Caco-2 (cell line): ENCODE results near the gene CTNNAL1. TPM values are rescaled to one million over a fixed set of nuclear protein-coding genes. Genes with fewer than 3 reads are reported as not detected.

Experiments used
- BruUV-seq: library from RNA; stranded (reverse); fragments of 400-500 nt; replicated peaks from 2 replicates; lab custom pipeline; 2021; lab: Mats Ljungman, UMichigan
- CTCF ChIA-PET: fragments of 300-600 bp; sonication (Branson Sonifier 250); formaldehyde crosslinking; loops from one replicate; lab custom pipeline; 2022; ENCODE audit warnings: antibody characterized with exemption; lab: Charles Lee
- POLR2A ChIA-PET: fragments of 300-600 bp; sonication (Branson Sonifier 250); formaldehyde crosslinking; loops from one replicate; lab custom pipeline; 2022; ENCODE audit warnings: antibody characterized with exemption; lab: Charles Lee
- DNase-seq, 2 experiments: peaks; one replicate each; pipeline versions ENCODE4 v3.0.0 to v3.0.0-alpha.2; 2020 to 2022
- H3K27me3 ChIP-seq: replicated peaks from 2 replicates; pipeline ENCODE4 v1.6.0; 2011; ENCODE audit warnings: low read length; ENCODE audit not compliant: control insufficient read depth, insufficient read depth
- H3K36me3 ChIP-seq: 2 replicates; pipeline ENCODE4 v1.5.1; 2011; ENCODE audit warnings: low read length; ENCODE audit not compliant: control insufficient read depth, insufficient read depth
- H3K4me1 ChIP-seq: fragments of 250-450 bp; sonication (Bioruptor Pico); 2 replicates; pipeline ENCODE4 v1.5.1; 2020; ENCODE audit warnings: mild to moderate bottlenecking
- H3K4me3 ChIP-seq: 2 replicates; pipeline ENCODE4 v1.5.1; 2011; ENCODE audit warnings: low read depth, mild to moderate bottlenecking, control low read depth, low read length
- H3K9me3 ChIP-seq: fragments of 250-450 bp; sonication (Bioruptor Pico); 2 replicates; pipeline ENCODE4 v1.5.1; 2020; ENCODE audit warnings: mild to moderate bottlenecking, moderate library complexity
- H3K27ac Mint-ChIP-seq: one replicate; pipeline ENCODE4 v1.8.0; 2022; ENCODE audit warnings: mixed read lengths; ENCODE audit not compliant: unreplicated experiment
- H3K27me3 Mint-ChIP-seq: one replicate; pipeline ENCODE4 v1.8.0; 2022; ENCODE audit warnings: mixed read lengths; ENCODE audit not compliant: insufficient read depth, unreplicated experiment
- H3K36me3 Mint-ChIP-seq: one replicate; pipeline ENCODE4 v1.8.0; 2022; ENCODE audit warnings: mild to moderate bottlenecking, mixed read lengths; ENCODE audit not compliant: insufficient read depth, unreplicated experiment
- H3K4me1 Mint-ChIP-seq: one replicate; pipeline ENCODE4 v1.8.0; 2022; ENCODE audit warnings: low read depth, mixed read lengths; ENCODE audit not compliant: unreplicated experiment
- H3K4me3 Mint-ChIP-seq: one replicate; pipeline ENCODE4 v1.8.0; 2022; ENCODE audit warnings: mild to moderate bottlenecking, moderate library complexity, mixed read lengths; ENCODE audit not compliant: unreplicated experiment
- H3K9me3 Mint-ChIP-seq: one replicate; pipeline ENCODE4 v1.8.0; 2022; ENCODE audit warnings: mixed read lengths; ENCODE audit not compliant: unreplicated experiment
- CTCF ChIP-seq, 2 experiments: fragments of 200-600 bp in 1 of 2; IDR thresholded peaks; 1 replicate in 1 of 2; 2 replicates in 1 of 2; pipeline versions ENCODE4 v1.5.1 to v1.8.0; 2011 to 2022; ENCODE audit warnings: antibody characterized with exemption in 1 of 2, control low read depth in 1 of 2, inconsistent platforms in 1 of 2, low read depth in 1 of 2, low read length in 1 of 2, mild to moderate bottlenecking in 1 of 2, moderate library complexity in 1 of 2; ENCODE audit not compliant: insufficient read depth in 1 of 2, severe bottlenecking in 1 of 2, unreplicated experiment in 1 of 2
- intact Hi-C: fragments of 100-400 bp; cut with micrococcal nuclease; formaldehyde crosslinking; loops from one replicate; pipeline ENCODE4 v1.10.0; 2022; ENCODE audit not compliant: unreplicated experiment
- total RNA-seq: library from RNA; stranded (reverse); gene quantifications from 2 replicates; pipeline ENCODE4 v1.2.3, GENCODE V29; 2022

The CTNNAL1 gene
- total RNA-seq, 1 experiment from 2014 or later: 107 TPM

- BruUV-seq: no TSS peak
- POLR2A ChIA-PET: no interaction called here
These were observed 59.2 kb downstream of the CTNNAL1 start for GRCh38 chr9:108953983-108954574.

GRCh38 chr9:108951578-108951977 is 61.7 kb downstream of the CTNNAL1 start:
- peaks cover under 1% of the 10 kb centered on the region for H3K4me1 Mint-ChIP-seq
- H3K27me3 Mint-ChIP-seq: no peaks in the 10 kb centered on the region
- no peak overlapping the region for H3K27ac Mint-ChIP-seq
- ChIA-PET POLR2A (no interaction called here), CTCF (no interaction called here)
- Histone ChIP-seq H3K4me3 (no peak overlapping the region), H3K27me3 (no peaks in the 10 kb centered on the region), H3K9me3 (no peaks in the 10 kb centered on the region), H3K36me3 (no peaks in the 10 kb centered on the region; the same call in 1 of the 2 replicates), H3K4me1 (no peaks in the 10 kb centered on the region)
- no peak for DNase-seq
- H3K4me3 Mint-ChIP-seq: no peak overlapping the region
- no peak for TF ChIP-seq CTCF (IDR thresholded peaks at IDR 0.05; ENCODE audit: insufficient read depth in 1 of 2, low read depth in 1 of 2, low read length in 1 of 2, severe bottlenecking in 1 of 2, unreplicated experiment in 1 of 2)
- no peaks in the 10 kb centered on the region for H3K9me3 Mint-ChIP-seq
- intact Hi-C loops: loop anchor here (5.0 kb wide), 1 partner anchor 384 kb away; no protein-coding TSS in a partner anchor
- peaks cover 53% of the 10 kb centered on the region for H3K36me3 Mint-ChIP-seq
- no TSS peak for BruUV-seq

More at GRCh38 chr9:108953983-108954574, 59.2 kb downstream of the CTNNAL1 start:
- H3K4me1 ChIP-seq: no peaks in the 10 kb centered on the region
- TF ChIP-seq CTCF (IDR thresholded peaks at IDR 0.05; ENCODE audit: insufficient read depth in 1 of 2, low read depth in 1 of 2, low read length in 1 of 2, severe bottlenecking in 1 of 2, unreplicated experiment in 1 of 2): peak; percentile 53 to 62
- no peak overlapping the region for H3K4me3 Mint-ChIP-seq
- H3K27me3 ChIP-seq: no peaks in the 10 kb centered on the region
- CTCF ChIA-PET: interaction anchor here (0.7 to 1.3 kb wide), 5 partner anchors 62 to 229 kb away, joined by 3 to 9 read pairs (median 3); no protein-coding TSS in a partner anchor
- H3K4me3 ChIP-seq: no peak overlapping the region
- H3K27ac Mint-ChIP-seq: no peak overlapping the region
- no peaks in the 10 kb centered on the region for H3K27me3 Mint-ChIP-seq
- no peaks in the 10 kb centered on the region for H3K9me3 Mint-ChIP-seq
- no peaks in the 10 kb centered on the region for H3K4me1 Mint-ChIP-seq
- H3K9me3 ChIP-seq: no peaks in the 10 kb centered on the region
- peak in 1 of 2 experiments; percentile 15 for DNase-seq
- H3K36me3 Mint-ChIP-seq: peaks cover 50% of the 10 kb centered on the region
- H3K36me3 ChIP-seq: no peaks in the 10 kb centered on the region; the same call in none of the 2 replicates
- intact Hi-C loops: loop anchor here (1.0 to 5.0 kb wide), 3 partner anchors 65 to 387 kb away; no protein-coding TSS in a partner anchor

GRCh38 chr9:108950168-108950567 is 63.1 kb downstream of the CTNNAL1 start:
- DNase-seq: no peak
- H3K4me3 ChIP-seq: no peak overlapping the region
- POLR2A ChIA-PET: no interaction called here
- Mint-ChIP-seq H3K36me3 (peaks cover 56% of the 10 kb centered on the region), H3K4me3 (no peak overlapping the region), H3K4me1 (peaks cover 7% of the 10 kb centered on the region), H3K27me3 (no peaks in the 10 kb centered on the region), H3K9me3 (no peaks in the 10 kb centered on the region), H3K27ac (no peak overlapping the region)
- CTCF ChIA-PET: no interaction called here
- no TSS peak for BruUV-seq
- intact Hi-C loops: loop anchor here (5.0 kb wide), 1 partner anchor 383 kb away; no protein-coding TSS in a partner anchor
- H3K4me1 ChIP-seq: no peaks in the 10 kb centered on the region
- H3K27me3 ChIP-seq: no peaks in the 10 kb centered on the region
- no peaks in the 10 kb centered on the region for H3K9me3 ChIP-seq
- H3K36me3 ChIP-seq: no peaks in the 10 kb centered on the region; the same call in 1 of the 2 replicates
- no peak for TF ChIP-seq CTCF (IDR thresholded peaks at IDR 0.05; ENCODE audit: insufficient read depth in 1 of 2, low read depth in 1 of 2, low read length in 1 of 2, severe bottlenecking in 1 of 2, unreplicated experiment in 1 of 2)
